SK-N-SH treated with all-trans-retinoic acid at 6 μM for 48 hours (cell line): ENCODE results near the gene FHOD3.

ENCODE experiments used
- CSDC2 ChIP-seq: fragments of 250-450 bp; sonication (Bioruptor Pico); IDR thresholded peaks from 2 replicates; pipeline ENCODE4 v1.5.0; 2020; ENCODE audit warnings: mild to moderate bottlenecking, moderate library complexity
- GLIS3 ChIP-seq: fragments of 250-450 bp; sonication (Bioruptor Pico); IDR thresholded peaks from 2 replicates; pipeline ENCODE4 v1.5.0; 2020; ENCODE audit warnings: mild to moderate bottlenecking, moderate library complexity
- TCF4 ChIP-seq: fragments of 250-450 bp; sonication (Bioruptor Pico); IDR thresholded peaks from 2 replicates; pipeline ENCODE4 v1.8.0; 2021; ENCODE audit warnings: mild to moderate bottlenecking, moderate library complexity, borderline replicate concordance
- ZC3H10 ChIP-seq: fragments of 250-450 bp; sonication (Bioruptor Pico); IDR thresholded peaks from 2 replicates; pipeline ENCODE4 v1.5.1; 2021; ENCODE audit warnings: mild to moderate bottlenecking, moderate library complexity
- ZNF565 ChIP-seq: fragments of 450-650 bp; formaldehyde crosslinking; conservative IDR thresholded peaks from 2 replicates; pipeline ENCODE4 v1.5.0; 2020; ENCODE audit warnings: low read depth, mild to moderate bottlenecking, moderate library complexity
- ZNF70 ChIP-seq: fragments of 450-650 bp; formaldehyde crosslinking; IDR thresholded peaks from 2 replicates; pipeline ENCODE4 v1.5.0; 2020; ENCODE audit warnings: mild to moderate bottlenecking, moderate library complexity
- TF ChIP-seq, protein P1 (sequence below): fragments of 250-450 bp; sonication (Bioruptor Pico); IDR thresholded peaks from 2 replicates; pipeline ENCODE4 v1.5.0; 2020; ENCODE audit warnings: mild to moderate bottlenecking, moderate library complexity
- TF ChIP-seq, protein P2 (sequence below): fragments of 250-450 bp; sonication (Bioruptor Pico); IDR thresholded peaks from 2 replicates; pipeline ENCODE4 v1.5.1; 2021; ENCODE audit warnings: mild to moderate bottlenecking, moderate library complexity
- TF ChIP-seq, protein P3 (sequence below): fragments of 250-450 bp; sonication (Bioruptor Pico); IDR thresholded peaks from 2 replicates; pipeline ENCODE4 v1.8.0; 2020; ENCODE audit warnings: mild to moderate bottlenecking, moderate library complexity, borderline replicate concordance

DNA sequence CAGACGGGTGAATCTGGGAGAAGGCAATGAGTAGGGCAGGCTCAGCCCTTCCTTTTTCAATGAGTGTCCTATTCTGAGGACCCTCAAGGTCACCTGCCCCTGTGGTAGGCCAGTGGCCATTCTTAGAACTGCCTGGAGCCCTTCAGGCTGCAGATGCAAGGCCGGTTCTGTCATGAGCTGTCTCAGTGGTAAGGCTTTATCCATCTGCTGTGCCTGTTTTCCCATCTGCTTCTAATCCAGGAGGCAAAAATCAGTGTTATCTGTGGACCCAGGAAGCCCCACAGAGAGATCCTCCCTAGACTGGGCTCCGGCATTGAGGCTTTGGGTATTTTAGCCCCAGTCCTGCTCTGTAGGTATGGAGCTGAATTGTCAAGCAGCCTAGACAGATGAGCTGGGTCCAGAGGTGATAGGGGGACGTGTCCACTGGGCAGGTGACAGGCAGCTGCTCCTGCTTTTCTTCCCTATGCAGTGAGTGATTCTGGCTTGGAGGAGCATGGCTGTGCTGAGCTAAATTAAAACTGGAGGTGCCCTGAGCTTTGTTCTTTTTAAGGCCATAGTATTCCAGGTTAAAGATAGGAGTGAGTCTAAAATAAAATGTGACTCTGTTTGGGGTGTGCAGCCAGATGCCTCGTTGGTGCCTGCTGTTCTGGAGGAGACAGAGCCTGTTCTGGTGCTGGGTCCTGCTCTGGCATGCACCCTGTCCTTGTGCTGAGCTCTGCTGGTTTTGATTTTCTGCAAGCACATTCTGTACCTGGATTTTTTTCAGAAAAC is 92.5 kb downstream of the FHOD3 start:
- no peak for TF ChIP-seq ZNF70 (CRISPR knock-in tag)
- TF ChIP-seq, protein P1, sequence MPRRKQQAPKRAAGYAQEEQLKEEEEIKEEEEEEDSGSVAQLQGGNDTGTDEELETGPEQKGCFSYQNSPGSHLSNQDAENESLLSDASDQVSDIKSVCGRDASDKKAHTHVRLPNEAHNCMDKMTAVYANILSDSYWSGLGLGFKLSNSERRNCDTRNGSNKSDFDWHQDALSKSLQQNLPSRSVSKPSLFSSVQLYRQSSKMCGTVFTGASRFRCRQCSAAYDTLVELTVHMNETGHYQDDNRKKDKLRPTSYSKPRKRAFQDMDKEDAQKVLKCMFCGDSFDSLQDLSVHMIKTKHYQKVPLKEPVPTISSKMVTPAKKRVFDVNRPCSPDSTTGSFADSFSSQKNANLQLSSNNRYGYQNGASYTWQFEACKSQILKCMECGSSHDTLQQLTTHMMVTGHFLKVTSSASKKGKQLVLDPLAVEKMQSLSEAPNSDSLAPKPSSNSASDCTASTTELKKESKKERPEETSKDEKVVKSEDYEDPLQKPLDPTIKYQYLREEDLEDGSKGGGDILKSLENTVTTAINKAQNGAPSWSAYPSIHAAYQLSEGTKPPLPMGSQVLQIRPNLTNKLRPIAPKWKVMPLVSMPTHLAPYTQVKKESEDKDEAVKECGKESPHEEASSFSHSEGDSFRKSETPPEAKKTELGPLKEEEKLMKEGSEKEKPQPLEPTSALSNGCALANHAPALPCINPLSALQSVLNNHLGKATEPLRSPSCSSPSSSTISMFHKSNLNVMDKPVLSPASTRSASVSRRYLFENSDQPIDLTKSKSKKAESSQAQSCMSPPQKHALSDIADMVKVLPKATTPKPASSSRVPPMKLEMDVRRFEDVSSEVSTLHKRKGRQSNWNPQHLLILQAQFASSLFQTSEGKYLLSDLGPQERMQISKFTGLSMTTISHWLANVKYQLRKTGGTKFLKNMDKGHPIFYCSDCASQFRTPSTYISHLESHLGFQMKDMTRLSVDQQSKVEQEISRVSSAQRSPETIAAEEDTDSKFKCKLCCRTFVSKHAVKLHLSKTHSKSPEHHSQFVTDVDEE (CRISPR knock-in tag), result peak; percentile 14; the same call in 1 of the 2 replicates
- TF ChIP-seq TCF4, result peak; percentile 45; the same call in 1 of the 2 replicates
- TF ChIP-seq ZNF565 (CRISPR knock-in tag), result no peak
- TF ChIP-seq GLIS3 (CRISPR knock-in tag), result no peak
- no peak for TF ChIP-seq CSDC2
- TF ChIP-seq, protein P2, sequence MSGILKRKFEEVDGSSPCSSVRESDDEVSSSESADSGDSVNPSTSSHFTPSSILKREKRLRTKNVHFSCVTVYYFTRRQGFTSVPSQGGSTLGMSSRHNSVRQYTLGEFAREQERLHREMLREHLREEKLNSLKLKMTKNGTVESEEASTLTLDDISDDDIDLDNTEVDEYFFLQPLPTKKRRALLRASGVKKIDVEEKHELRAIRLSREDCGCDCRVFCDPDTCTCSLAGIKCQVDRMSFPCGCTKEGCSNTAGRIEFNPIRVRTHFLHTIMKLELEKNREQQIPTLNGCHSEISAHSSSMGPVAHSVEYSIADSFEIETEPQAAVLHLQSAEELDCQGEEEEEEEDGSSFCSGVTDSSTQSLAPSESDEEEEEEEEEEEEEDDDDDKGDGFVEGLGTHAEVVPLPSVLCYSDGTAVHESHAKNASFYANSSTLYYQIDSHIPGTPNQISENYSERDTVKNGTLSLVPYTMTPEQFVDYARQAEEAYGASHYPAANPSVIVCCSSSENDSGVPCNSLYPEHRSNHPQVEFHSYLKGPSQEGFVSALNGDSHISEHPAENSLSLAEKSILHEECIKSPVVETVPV (CRISPR knock-in tag), result no peak
- TF ChIP-seq ZC3H10 (CRISPR knock-in tag), result no peak
- TF ChIP-seq, protein P3, sequence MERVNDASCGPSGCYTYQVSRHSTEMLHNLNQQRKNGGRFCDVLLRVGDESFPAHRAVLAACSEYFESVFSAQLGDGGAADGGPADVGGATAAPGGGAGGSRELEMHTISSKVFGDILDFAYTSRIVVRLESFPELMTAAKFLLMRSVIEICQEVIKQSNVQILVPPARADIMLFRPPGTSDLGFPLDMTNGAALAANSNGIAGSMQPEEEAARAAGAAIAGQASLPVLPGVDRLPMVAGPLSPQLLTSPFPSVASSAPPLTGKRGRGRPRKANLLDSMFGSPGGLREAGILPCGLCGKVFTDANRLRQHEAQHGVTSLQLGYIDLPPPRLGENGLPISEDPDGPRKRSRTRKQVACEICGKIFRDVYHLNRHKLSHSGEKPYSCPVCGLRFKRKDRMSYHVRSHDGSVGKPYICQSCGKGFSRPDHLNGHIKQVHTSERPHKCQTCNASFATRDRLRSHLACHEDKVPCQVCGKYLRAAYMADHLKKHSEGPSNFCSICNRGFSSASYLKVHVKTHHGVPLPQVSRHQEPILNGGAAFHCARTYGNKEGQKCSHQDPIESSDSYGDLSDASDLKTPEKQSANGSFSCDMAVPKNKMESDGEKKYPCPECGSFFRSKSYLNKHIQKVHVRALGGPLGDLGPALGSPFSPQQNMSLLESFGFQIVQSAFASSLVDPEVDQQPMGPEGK, result no peak
